OCI-LY3 (cell line): ENCODE results near the gene PDHX.

Experiments
- H2AFZ ChIP-seq: fragments of 200-600, 300-600 bp; shearing (Covaris generic); 2 replicates; pipeline ENCODE4 v1.6.0; 2014; ENCODE audit warnings: antibody characterized with exemption, low read depth, low read length
- H3K27ac ChIP-seq: fragments of 200-600, 300-600 bp; sonication (generic); 2 replicates; pipeline ENCODE4 v1.5.1; 2014; ENCODE audit warnings: mild to moderate bottlenecking, low read length, moderate library complexity, mixed read lengths
- H3K27me3 ChIP-seq: fragments of 200-600, 300-600 bp; sonication (generic); 2 replicates; pipeline ENCODE4 v1.6.1; 2014; ENCODE audit warnings: low read depth, low read length, mixed read lengths
- H3K36me3 ChIP-seq: fragments of 200-600, 300-600 bp; sonication (generic); replicated peaks from 2 replicates; pipeline ENCODE3; 2014; ENCODE audit warnings: low read depth, low read length, mixed read lengths
- H3K4me1 ChIP-seq: fragments of 300-600, 200-600 bp; sonication (generic); 2 replicates; pipeline ENCODE4 v1.6.1; 2014; ENCODE audit warnings: low read length, mixed read lengths
- H3K4me2 ChIP-seq: fragments of 200-600, 300-600 bp; sonication (generic); 2 replicates; pipeline ENCODE4 v1.6.1; 2014; ENCODE audit warnings: low read length, mixed read lengths
- H3K4me3 ChIP-seq: fragments of 300-600, 200-600 bp; sonication (generic); 2 replicates; pipeline ENCODE4 v1.5.1; 2014; ENCODE audit warnings: antibody characterized with exemption, mild to moderate bottlenecking, low read length, moderate library complexity
- H3K79me2 ChIP-seq: fragments of 300-600, 200-600 bp; shearing (Covaris generic); 2 replicates; pipeline ENCODE4 v1.6.1; 2014; ENCODE audit warnings: mild to moderate bottlenecking, low read length, mixed read lengths
- H3K9ac ChIP-seq: fragments of 300-600, 200-600 bp; shearing (Covaris generic); 2 replicates; pipeline ENCODE4 v1.6.0; 2014; ENCODE audit warnings: mild to moderate bottlenecking, low read length, moderate library complexity
- H3K9me3 ChIP-seq: fragments of 200-600, 300-600 bp; shearing (Covaris generic); 2 replicates; pipeline ENCODE4 v1.6.1; 2014; ENCODE audit warnings: low read length, mixed read lengths; ENCODE audit not compliant: insufficient read depth
- H4K20me1 ChIP-seq: fragments of 200-600, 300-600 bp; sonication (generic); 2 replicates; pipeline ENCODE4 v1.6.1; 2016; ENCODE audit warnings: low read length, mixed read lengths; ENCODE audit not compliant: insufficient read depth
- CTCF ChIP-seq: fragments of 200-600, 300-600 bp; sonication (generic); IDR thresholded peaks from 2 replicates; pipeline ENCODE4 v1.5.1; 2014; ENCODE audit warnings: antibody characterized with exemption, low read length, low read depth
- EZH2phosphoT487 ChIP-seq: fragments of 200-600 bp; shearing (Covaris generic); IDR thresholded peaks from 2 replicates; pipeline ENCODE4 v1.6.1; 2018; ENCODE audit warnings: antibody characterized with exemption, mixed run types, low read depth

PDHX gene

GRCh38 chr11:34975482-34975881, 59.1 kb downstream of the PDHX start:
- Histone ChIP-seq H3K4me3 (no peak overlapping the region), H3K36me3 (peaks cover 5% of the 10 kb centered on the region), H3K4me2 (no peak overlapping the region), H4K20me1 (no peaks in the 10 kb centered on the region), H3K27me3 (no peaks in the 10 kb centered on the region), H2AFZ (no peak overlapping the region), H3K79me2 (no peaks in the 10 kb centered on the region), H3K9ac (no peak overlapping the region), H3K27ac (no peak overlapping the region), H3K4me1 (no peaks in the 10 kb centered on the region), H3K9me3 (no peaks in the 10 kb centered on the region)
- TF ChIP-seq CTCF, result no peak
- no peak for TF ChIP-seq EZH2phosphoT487

DNA sequence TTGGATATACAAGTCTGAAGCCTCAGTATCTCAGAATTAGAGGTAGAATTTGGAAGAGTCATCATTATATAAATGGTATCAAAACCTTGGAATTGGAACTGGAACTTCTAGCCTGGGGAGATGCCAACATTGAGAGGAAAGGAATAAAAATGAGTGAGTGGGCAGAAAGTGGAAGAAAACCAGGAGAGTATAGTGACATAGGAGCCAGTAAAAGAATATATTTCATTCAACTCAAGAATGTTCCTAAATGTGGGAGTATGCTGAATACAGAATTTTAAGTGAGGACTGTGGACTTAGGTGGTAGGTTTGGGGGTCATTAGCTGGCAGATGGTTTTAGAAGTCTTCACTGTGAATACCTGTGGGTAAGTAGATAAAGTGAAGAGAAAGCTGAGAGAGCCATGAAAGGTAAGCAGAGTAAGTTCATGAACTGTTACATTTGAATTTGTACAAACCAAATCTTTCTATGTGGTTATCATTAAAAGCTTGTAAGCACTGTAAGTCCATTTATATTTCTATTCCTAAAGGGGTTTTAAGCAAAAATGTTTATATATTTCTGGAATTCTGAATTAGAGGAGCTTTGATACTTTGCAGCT, 60.2 kb downstream of the PDHX start:
- Histone ChIP-seq H3K9me3 (no peaks in the 10 kb centered on the region), H3K4me2 (no peak overlapping the region), H2AFZ (no peak overlapping the region), H3K27me3 (no peaks in the 10 kb centered on the region), H3K9ac (no peak overlapping the region), H3K4me1 (no peaks in the 10 kb centered on the region), H3K4me3 (no peak overlapping the region), H4K20me1 (no peaks in the 10 kb centered on the region), H3K27ac (no peak overlapping the region), H3K36me3 (peaks cover 5% of the 10 kb centered on the region), H3K79me2 (no peaks in the 10 kb centered on the region)
- TF ChIP-seq EZH2phosphoT487, result no peak
- TF ChIP-seq CTCF, result no peak

DNA sequence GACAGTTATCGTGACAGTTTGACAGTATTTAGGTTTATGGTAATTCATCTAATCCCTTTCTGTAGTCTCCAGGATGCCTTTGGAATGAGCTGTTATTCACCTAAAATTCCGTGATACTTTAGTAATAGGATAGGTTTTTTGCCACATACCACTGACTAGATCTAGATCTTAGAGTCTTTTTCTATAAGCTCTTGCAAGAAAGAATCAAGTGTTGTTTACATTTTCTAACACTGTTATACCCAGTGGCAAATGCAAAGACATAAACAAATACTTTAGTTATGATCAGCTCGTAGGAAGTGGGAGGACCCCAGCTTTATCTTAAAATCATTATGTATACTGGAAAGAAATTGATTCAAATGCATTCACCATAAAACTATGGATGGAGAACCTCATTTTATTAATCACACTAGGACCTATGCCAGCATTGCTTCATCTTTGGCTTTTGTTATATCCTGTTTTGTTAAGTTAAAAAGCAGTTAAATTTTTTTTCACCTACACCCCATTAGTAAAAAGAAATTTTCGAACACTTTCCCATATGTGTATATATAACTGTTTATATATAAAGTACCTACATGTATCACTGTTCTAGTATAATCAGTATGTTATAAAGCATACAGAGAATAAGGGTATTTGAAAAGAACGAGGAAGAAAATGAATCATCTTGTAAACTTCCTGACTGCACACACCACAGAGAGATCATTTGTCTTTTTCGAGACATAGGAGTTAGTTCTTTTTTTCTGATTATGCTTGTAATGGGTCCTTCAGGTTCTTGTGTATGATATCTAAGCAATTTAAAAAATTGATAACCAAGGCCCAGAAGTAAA, 60.9 kb downstream of the PDHX start:
- Histone ChIP-seq H2AFZ (no peak overlapping the region), H4K20me1 (no peaks in the 10 kb centered on the region), H3K9me3 (no peaks in the 10 kb centered on the region), H3K79me2 (no peaks in the 10 kb centered on the region), H3K36me3 (peaks cover 5% of the 10 kb centered on the region), H3K27me3 (no peaks in the 10 kb centered on the region), H3K4me1 (no peaks in the 10 kb centered on the region), H3K9ac (no peak overlapping the region), H3K4me3 (no peak overlapping the region), H3K4me2 (no peak overlapping the region), H3K27ac (no peak overlapping the region)
- no peak for TF ChIP-seq EZH2phosphoT487
- no peak for TF ChIP-seq CTCF

DNA sequence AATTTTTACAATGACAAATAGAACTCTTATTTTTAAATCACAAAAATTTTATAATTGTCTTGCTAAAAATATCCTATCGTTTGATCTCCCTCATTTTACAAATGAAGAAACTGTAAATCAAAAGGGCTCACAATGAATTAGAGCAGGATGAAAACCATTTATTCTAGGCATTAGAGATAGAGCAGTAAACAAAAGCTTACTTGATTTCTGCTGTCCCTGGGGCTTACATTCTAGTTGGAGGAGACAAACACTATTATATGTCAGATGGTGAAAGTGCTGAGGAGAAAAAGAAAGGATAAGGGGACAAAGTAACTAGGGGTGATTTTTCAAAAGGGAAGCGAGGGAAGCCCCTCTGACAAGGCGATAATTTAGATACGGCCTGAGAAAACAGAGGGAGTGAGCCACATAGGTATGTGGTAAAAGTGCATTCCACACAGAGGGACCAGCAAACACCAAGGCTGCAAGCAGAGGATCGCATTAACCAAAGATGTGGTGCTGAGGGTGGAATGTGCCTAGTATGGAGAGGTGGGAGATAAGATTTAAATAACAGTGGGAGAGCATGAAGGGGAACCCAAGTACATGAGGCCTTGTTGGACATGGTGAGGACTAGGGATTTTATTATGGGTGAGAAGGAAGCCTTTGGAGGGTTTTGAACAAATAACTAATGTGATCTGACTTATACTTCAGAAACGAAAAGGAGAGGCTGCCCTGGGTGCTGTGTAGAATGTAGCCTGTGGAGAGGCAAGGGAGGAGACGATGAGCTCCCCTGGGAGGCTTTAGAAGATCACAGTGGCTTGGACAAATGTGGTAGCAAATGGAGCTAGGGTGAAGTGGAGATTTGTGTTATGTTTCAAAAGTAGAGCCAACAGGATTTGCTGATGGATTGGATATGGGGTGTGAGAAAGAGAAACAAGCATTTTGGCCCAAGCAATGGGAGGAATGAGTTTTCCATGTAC, 62.1 kb downstream of the PDHX start:
- no peaks in the 10 kb centered on the region for H3K27me3 ChIP-seq
- no peak overlapping the region for H3K27ac ChIP-seq
- H3K79me2 ChIP-seq, result no peaks in the 10 kb centered on the region
- H4K20me1 ChIP-seq, result no peaks in the 10 kb centered on the region
- no peaks in the 10 kb centered on the region for H3K9me3 ChIP-seq
- H3K4me3 ChIP-seq, result no peak overlapping the region
- peaks cover 5% of the 10 kb centered on the region for H3K36me3 ChIP-seq
- TF ChIP-seq EZH2phosphoT487, result no peak
- no peaks in the 10 kb centered on the region for H3K4me1 ChIP-seq
- no peak overlapping the region for H3K4me2 ChIP-seq
- H3K9ac ChIP-seq, result no peak overlapping the region
- H2AFZ ChIP-seq, result no peak overlapping the region
